Gastrocnemius medialis (tissue), 4 donors: ENCODE data around the gene C16orf46.

Experiments
- POLR2A ChIP-seq, 2 donors: fragments of 450-650 bp; IDR thresholded peaks; one replicate each; pipeline ENCODE4 v1.6.1; 2017; ENCODE audit warnings: antibody characterized with exemption in 2 of 2, mild to moderate bottlenecking in 2 of 2, moderate library complexity in 2 of 2
- TF ChIP-seq, protein P1 (sequence below), 5 experiments: fragments of 450-650 bp in 3 of 5; fragments of 200-600 bp in 2 of 5; sonication (generic) in 2 of 5; IDR thresholded peaks in 4 of 5; conservative IDR thresholded peaks in 1 of 5; 1 replicate in 4 of 5; 2 replicates in 1 of 5; pipeline ENCODE4 v1.5.1; 2016 to 2019; ENCODE audit warnings: antibody characterized with exemption in 5 of 5, mild to moderate bottlenecking in 3 of 5, moderate library complexity in 3 of 5

DNA sequence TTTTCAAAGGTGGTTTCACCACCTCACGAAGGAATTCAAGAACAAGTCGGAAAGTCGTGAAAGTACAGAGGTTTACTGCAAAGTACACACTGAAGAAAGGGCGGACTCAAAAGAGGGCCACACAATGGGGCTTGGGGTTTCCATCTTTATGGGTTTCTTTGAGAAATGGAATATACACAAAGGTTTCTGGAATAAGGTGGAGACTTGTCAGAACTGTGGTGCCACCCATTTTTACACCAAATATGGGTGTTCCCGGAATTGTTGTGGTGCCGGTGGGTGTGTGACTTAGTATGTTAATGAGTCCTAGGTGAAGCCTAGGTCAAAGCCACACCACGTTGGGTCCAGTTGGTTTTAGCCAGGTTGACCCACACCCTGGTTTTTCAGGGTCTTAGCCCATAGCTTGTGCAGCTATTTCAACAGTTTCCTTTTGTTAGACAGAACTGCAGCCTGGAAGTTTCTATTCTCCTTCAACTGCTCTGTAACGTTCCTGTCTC, 19.7 kb upstream of the C16orf46 start:
- TF ChIP-seq, protein P1, sequence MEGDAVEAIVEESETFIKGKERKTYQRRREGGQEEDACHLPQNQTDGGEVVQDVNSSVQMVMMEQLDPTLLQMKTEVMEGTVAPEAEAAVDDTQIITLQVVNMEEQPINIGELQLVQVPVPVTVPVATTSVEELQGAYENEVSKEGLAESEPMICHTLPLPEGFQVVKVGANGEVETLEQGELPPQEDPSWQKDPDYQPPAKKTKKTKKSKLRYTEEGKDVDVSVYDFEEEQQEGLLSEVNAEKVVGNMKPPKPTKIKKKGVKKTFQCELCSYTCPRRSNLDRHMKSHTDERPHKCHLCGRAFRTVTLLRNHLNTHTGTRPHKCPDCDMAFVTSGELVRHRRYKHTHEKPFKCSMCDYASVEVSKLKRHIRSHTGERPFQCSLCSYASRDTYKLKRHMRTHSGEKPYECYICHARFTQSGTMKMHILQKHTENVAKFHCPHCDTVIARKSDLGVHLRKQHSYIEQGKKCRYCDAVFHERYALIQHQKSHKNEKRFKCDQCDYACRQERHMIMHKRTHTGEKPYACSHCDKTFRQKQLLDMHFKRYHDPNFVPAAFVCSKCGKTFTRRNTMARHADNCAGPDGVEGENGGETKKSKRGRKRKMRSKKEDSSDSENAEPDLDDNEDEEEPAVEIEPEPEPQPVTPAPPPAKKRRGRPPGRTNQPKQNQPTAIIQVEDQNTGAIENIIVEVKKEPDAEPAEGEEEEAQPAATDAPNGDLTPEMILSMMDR (IDR thresholded peaks at IDR 0.05 in 4 of 5, conservative IDR thresholded peaks at IDR 0.05 in 1 of 5), result no peak
- no peak for TF ChIP-seq POLR2A (IDR thresholded peaks at IDR 0.05)
